ENCODE results near the gene AMBP. TPM values are rescaled to one million over a fixed set of nuclear protein-coding genes. Genes with fewer than 3 reads are reported as not detected.

Gene AMBP
- total RNA-seq: not detected in 2 replicates

DNA sequence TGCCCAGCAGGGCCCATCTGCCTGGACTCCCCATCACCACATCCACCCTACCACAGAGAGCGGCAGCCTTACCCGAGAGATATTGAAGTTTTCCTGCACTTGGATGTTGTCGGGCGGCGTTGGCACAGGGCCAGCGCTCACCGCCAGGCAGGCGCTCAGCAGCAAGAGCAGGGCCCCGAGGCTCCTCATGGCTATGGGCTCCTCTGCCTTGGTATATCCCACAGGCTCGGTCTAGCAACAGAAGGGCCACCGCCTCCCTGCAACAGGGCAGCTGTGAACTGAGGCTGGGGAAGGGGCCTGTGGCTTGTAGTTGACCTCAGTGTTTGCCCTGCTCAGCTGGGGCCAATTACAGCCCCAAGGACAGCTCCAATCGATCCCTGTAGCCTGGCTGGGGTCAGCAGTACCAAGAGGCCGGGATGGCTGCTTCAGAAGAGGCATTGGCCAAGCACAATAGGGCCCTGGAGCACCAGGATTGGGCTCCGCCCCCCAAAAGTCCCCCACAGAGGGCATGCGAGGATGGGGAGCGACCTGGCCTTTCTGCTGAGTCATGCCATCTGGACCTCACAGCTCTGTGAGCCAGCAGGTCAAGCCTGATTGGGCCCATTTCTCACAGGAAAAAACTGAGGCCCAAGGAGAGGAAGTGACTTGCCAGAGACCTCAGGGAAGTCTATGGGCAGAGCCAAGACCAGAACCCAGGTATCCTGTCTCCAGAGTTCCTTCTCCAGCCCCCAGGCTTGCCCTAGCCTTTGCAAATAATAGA, at the start of gene AMBP:
Gene AMBP (minus strand): TSS at position 280 of the 760 bp plus-strand sequence. CDS start 91 bp downstream, at position 189.

GRCh38 chr9:114098936-114099668, 21.0 kb upstream of the AMBP start, which contains the start of gene KIF12:
Gene KIF12 (minus strand): TSS chr9:114099292. CDS start chr9:114099276, 16 bp downstream.

Other genes starting within 250 kb of the AMBP start
- 5.9 and 9.6 TPM in 2 replicates for gene ZNF618, start 202.0 kb downstream of the AMBP start, total RNA-seq
- gene KIF12, start 21.0 kb upstream of the AMBP start, total RNA-seq: not detected in 2 replicates
- gene COL27A1, start 77.2 kb upstream of the AMBP start, total RNA-seq: 3.3 and 5.9 TPM in 2 replicates
- not detected in 2 replicates for gene ORM1, start 244.8 kb upstream of the AMBP start, total RNA-seq

Data from subcutaneous preadipocyte (primary cell).